Activated CD8-positive, alpha-beta memory T cell treated with anti-CD3 and anti-CD28 coated beads for 1 hour (primary cell): Measurements from ENCODE around the gene GALNT10.
"Not testable (repeated sequence)": the region's sequence is repeated elsewhere in the genome, so short reads cannot be mapped to it uniquely, and the experiment has no call there.

Experiments used
- DNase-seq, 2 donors: peaks; one replicate each; pipeline ENCODE4 v3.0.0-alpha.2; 2020; ENCODE audit warnings: low read depth in 1 of 2; ENCODE audit errors: extremely low read depth in 1 of 2

The GALNT10 gene

DNA sequence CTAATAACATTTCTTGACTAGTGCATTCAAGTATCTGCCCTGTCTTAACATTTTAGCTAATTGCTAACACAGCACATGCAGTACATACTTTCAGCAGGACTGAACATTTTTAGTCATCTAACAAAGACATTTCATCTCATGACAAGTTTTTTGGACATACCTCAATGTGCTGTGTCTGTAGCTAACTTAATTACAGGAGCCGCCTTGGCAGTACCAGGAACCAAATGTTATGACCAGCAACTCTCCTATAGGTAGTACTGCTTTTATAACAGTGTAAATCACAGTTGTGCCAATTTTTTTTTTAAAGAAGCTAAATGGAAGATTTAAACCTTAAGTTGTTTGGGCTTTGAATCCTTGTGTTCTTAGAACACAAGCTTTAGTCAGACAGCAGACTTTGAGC lies 155.9 kb downstream of the GALNT10 start:
- DNase-seq = no peak

DNA sequence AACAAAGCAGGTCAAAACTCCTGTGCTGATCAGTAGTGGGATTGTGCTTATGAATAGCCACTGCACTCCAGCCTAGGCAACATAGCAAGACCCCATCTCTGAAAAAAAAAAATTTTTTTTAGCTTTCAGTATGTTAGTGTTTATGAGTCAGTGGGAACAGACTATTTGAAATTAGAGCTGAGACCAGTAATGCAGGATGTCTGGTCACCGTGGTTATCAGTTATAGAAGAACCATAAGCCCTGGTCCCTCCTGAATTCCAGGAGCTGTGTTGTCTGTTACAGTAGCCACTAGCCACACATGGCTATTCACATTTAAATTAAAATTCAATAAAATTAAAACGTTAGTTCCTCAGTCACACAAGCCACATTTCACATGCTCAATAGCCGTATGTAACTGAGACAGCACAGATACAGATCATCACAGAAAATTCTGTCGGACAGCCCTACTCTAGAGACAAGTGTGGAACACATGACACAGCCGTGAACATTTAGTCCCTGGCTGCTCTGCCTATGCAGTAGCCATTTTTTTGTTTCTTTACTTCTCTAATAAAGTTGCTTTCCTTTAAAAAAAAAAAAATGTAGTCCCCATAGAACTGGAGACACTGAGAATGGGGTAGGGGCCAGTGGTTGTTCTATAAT lies 159.2 kb downstream of the GALNT10 start:
- DNase-seq = no peak

DNA sequence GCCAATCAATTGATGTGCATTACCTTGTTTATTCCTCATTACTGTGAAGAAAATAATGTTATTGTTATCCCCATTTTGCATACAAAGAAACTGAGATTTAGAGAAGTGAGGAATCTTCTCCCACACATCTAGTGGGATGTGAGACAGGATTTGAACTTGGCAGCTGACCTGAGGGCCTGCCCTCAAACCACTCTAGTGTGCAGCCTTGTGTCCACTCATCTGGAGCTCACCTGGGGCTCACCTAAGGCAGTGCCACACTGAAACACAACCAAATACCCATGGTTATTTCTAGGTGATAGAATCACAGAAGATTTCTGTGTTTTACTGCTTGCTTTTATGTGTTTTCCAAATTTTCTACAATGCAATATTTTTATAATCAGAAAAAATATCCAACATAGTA lies 160.6 kb downstream of the GALNT10 start:
- no peak for DNase-seq

DNA sequence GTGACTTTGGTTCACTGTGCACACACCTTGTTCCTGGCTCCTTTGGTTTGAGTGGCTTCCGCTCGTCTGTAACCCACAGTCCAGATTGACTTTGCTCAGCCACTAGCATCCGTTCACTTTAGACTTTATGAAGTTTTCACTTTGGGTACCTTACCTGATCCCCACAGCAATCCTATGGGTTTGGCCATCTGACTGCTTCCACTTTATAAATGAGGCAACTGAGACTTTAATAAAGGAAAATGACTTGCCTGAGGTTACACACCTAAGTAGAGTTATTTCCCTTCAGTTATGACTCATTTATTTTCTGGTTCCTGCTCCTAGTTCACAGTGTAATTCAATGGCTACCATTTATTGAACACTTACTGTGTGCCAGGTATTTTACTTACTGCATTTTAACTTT lies 161.0 kb downstream of the GALNT10 start:
- no peak for DNase-seq

DNA sequence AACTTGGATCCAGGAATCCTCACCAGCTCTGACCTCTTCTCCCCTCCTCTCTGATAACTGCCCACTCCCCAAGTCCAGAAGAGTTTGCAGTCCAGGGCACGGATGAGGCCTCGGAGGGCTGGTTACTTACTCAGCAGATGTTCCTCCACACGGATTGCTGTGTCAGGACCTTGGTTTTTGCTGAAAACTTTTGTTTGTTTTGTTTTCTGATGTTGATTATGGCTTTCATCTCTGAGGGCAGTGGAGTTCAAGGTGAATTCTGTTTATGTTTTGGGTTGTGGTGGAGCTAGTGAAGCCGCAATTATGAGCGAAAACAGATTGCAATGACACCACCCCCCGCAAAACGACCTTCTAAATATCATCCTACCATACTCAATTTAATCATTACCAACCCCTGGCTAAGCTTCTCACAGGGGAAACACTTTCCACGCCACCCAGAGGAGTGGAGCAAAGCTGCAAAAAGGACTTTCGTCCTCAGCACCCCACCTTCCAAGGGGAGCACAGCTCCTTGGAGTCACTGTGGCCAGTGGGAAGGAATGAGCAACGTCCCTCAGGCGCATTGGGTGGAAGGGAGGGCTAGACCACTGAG lies 162.5 kb downstream of the GALNT10 start:
- DNase-seq = no peak

DNA sequence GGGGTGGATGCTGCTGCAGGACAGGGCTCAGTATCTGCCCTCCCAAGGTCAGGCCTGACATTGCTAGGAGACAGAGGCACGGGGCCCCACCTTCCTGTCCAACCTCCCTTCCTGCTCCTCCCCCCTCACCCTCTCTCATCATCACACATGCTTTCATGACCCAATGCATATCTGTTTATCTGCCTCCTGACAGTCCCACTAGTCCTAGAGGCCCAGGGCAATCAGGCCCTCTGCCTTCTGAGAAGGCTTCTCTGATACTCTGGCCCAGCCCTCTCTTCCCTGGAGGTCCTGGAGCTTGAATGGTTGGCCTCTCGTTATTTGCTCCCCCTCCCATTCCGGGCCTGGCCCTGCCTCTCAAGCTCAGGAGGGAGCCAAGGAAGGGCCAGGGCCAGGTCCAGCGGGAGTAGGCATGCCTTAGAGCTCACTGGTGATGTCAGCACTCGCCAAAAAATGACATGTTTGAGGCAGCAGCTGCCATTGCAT lies 164.6 kb downstream of the GALNT10 start:
- no peak for DNase-seq

DNA sequence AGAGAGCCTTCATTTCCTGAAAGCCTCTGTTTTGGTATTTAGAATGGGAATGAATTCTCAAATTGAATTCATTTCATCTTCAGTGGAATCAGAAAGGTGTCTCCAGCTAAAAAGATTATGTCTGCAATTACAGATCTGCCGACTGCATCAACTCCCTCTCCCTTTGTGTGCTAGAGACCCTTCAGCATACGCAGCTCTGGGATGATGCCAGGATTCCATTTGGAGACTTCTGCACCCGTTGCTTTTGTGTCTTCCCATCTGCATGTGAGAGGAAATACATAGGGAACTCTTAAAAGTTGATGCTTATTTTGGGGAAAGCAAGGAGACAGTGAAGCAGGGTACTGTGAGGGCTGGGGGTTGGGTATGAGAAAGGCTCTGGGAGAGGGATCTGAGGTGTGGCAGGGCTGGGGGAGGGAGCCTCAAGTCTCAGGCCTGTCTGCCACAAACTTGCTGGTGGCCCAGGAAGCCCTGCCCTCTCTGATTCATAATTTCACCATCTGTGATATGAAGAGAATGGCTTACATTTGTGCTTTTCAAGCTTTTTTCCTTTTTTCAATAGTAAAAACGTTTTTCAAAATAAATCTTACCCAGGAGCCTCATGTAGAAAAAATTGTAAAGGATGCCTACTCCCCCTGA lies 165.6 kb downstream of the GALNT10 start:
- no peak for DNase-seq

DNA sequence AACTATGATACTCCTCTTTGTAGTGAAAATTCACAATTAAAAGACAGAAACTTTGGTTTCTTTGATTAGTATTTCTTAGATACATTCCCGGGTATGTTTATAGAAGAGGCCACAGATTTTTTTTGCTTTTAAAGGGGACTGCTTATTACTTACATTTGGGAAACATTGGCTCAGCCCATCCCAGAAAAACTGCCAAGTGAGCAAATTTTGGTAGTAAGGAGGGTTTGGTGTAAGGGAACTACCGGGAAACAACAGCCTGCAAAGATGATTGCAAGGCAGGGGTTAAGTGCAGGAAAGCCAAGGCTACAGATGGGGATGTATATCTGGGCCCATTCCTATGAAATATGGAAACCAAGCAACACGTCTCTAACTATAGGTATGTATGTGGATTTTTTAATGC lies 166.4 kb downstream of the GALNT10 start:
- DNase-seq = no peak

DNA sequence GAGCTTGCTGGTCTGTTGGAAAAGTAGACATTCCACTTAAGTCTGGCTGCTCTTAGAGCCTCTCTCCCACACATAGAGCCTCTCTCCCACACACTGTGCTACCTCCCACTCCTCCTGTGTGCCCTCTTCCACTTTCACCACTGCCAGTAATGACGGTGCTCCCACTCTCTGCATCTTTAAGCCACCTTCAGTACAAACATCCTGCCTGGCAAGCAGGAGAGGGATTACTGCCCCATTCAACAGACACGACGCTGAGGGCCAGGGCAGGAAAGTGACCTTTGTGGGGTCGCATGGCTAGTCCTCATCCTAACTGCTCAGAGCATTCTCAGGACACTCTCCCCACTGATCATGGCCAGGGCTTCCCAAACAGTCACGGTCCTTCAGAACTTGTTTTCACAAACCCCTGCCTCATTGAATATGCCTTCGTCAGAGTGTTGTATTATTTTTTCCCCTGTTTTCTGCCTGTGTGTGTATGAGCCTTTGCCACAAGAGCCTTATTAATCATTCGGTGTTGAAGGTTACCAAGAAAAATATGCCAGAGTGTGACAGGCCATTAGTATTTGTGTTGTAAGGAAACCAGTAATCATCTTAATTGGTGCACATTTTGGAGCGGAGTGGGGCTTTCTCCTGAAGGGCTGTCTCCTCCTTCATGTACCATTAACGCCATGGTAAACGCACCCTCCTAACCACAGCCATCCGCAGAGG lies 168.1 kb downstream of the GALNT10 start:
- DNase-seq = no peak

DNA sequence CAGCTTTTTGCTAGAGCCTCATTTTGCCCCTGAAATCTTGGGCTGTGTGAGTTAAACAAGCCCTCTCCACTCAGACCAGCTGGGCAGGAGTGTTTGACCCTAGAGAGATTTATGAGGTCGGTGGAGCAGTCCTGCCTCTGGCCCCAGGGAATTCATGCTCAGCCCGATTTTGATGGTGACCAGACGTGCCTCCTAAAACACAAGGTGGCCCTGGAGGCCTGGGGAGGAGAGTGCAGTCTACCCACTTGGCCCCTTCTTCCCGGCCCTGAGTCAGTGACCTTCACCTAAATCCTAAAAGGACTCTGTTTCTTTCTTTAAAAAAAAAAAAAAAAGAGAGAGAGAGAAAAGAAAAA lies 168.7 kb downstream of the GALNT10 start:
- no peak for DNase-seq

DNA sequence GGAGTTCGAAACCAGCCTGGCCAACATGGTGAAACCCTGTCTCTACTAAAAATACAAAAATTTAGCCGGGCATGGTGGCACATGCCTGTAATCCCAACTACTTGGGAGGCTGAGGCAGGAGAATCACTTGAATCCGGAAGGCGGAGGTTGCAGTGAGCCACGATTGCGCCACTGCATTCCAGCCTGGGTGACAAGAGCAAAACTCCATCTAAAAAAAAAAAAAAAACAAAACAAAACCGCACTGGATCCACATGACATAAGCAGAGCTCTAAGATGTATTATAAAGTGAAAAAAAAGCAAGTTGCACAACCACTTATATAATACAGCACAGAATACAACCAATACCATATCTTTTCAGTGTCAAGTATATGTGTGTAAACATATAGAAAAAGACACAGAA lies 169.7 kb downstream of the GALNT10 start:
- not testable (repeated sequence) for DNase-seq

DNA sequence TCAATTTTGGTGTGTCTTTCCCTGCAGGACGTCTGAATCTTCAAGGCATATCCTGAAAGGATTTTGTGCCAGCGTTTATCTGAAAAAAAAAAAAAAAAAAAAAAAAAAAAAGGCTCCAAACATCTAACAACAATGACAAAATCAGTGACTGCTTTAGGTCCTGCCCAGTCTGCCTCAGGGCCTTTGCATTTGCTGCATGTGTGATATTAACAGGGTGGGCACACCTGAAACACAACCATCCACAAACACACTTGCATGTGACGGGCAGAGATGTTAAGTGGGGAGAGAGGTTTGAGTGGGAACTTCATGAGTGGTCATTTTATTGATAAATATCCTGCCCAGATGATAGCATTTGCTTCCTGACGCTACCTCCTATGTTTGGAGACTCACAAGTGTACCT lies 172.9 kb downstream of the GALNT10 start:
- no peak for DNase-seq

DNA sequence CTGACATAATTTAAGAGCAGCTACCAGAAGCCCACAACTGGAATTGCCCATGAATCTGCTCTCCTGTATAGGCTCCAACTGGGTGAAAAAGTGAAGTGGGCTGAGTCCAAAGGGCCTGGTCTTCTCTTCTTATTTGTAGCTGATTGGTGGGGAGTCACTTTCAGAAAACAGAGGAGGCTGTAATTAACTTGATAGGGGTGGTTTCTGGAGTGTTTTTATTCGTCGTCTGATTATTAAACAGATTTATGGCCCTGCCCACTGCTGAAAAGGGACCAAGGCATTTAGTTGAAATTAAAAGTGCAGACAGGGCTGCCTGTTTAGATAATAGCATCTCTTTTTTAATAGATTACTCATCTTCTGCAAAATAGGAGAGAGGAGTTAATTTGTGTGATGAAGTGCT lies 174.2 kb downstream of the GALNT10 start:
- no peak for DNase-seq

DNA sequence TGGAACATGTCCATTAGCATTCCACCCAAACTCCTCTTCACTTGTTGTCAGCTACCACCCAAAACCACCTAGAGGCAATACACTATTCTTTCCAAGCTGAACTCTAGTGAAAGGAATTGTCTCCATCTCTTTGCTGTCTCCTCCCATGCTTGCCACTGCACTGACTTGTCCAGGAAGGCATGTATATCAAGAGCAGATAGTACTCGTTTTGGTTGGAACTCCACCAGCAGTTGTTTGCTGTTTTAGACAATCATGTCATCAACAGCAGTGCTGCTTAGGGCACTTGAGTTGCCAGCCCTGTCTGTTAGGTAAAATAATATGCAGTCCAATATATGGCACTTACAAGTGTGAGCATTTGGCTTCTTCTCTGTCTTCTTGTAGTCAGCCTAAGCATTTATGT lies 175.3 kb downstream of the GALNT10 start:
- DNase-seq = no peak

DNA sequence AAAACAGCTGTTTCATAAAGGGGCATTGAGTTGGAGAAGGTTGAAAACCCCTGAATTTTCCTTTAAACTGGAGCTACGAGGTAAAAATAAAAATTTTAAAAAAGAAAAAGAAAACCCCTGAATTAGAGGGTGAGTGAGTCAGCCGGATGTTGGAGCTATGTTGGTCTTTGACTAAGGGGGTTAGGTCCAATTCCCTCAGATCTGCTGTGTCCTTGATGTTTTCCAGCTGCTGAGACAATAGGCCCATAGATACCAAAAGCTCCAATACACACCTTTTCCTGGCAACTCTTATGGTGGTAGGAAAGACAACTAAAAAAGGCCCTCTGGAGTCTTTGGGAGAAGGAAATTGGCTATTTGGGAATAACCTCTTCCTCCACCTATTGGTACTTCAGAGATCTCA lies 175.8 kb downstream of the GALNT10 start:
- DNase-seq = no peak

DNA sequence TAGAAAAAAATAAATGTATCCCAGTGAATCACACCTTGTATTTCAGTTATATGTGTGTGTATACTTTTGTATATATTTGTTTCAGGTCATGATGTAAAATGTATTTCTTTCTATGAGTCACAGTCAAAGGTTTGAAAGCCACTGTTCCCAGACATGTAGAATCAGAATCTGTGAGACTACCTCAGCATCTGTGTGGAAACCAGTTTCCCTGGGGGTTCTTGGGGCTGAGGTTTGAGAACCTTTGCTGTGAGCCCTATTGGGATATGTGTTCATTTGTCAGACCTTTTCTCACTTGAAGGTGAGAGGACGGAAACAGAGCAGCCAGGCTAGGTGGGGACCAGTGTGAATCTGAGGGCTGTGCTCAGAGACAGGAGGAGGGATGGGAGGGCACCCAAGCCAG lies 176.6 kb downstream of the GALNT10 start:
- no peak for DNase-seq

DNA sequence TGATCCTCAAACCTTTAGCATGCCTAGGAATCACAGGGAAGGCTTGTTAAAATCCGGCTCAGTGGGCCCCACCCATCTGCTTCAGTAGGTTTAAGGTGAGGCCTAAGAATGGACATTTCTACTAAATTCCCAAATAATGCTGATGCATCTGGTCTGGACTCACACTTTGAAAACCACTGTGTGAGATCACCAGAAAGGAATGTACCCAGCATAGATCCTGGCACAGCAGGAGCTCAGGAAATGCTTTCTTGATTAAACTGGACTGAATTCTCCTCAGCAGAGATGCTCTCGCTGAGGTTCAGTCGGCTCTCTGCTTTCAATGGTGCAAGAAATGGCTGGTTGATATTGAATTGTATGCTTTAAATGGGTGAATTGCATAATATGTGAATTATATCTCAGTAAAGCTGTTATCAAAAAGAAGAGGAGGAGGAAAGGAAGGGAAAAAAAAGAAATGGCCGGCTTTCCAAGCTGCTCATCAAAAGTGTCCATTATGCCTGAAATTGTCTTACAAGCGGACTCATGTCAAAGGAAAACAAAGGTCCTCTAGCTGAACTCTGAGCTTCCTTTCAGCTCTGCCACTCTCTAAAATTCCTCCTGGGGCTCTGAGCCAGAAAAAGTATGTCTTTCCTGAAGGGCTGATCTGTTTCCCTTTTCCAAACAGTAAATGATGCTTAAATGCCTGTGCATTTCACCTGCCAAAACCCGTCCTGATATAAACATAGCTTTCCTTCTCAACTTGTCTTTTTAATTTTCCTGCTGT lies 177.7 kb downstream of the GALNT10 start:
- no peak for DNase-seq

DNA sequence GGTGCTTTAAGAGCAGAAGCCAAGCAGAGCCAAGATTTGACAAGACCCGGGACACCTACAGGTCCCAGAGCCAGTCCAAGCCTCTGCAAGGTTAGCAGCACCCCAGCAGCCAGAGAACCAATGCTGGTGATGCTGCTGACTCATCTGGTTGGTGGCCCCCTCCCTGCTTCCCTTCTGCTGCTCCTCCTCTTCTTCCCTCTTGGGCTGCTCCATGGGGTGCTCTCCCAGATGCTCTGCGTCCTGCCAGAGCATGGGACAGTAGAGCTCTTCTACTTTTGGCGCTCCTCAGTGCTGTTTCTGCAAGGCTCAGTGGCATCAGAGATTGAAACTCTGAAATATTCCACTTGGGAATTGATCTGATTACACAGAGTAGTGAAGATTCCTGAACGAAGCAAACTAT lies 179.1 kb downstream of the GALNT10 start:
- DNase-seq = no peak

DNA sequence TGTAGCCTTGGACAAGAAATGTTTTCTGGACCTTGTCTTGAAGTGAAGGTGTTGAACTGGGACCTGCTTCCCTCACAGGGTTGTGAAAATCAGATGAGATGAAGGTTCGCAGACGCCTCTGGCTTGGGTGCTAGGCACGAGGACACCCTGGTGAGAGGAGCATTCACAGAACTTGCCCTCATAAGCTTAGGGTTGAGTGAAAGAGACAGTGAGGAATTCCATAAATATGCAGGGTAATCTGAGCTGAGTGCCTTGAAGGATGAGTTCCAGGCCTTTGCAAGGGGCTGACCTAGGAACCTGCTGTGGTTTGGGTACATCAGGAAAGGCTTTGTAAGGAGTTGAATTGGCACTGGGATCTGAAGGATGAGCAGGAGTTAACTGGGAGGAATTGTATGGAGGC lies 179.6 kb downstream of the GALNT10 start:
- no peak for DNase-seq

DNA sequence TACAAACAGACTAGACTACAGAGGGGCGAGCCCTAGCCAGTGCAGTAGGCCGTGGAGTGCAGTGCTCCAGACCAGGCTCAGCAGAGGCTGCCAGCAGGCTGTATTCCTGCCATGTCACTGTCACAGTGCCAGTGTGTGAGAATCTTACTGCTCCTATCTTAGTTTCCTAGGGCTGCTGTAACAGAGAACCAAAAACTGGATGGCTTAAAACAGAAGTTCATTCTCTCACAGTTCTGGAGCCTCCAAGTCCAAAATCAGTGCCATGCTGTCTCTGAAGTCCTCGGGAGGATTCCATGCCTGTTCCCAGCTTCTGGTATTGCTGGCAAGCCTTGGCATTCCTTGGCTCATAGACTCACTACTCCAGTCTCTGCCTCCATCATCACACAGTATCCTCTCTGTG lies 180.3 kb downstream of the GALNT10 start:
- DNase-seq = no peak

DNA sequence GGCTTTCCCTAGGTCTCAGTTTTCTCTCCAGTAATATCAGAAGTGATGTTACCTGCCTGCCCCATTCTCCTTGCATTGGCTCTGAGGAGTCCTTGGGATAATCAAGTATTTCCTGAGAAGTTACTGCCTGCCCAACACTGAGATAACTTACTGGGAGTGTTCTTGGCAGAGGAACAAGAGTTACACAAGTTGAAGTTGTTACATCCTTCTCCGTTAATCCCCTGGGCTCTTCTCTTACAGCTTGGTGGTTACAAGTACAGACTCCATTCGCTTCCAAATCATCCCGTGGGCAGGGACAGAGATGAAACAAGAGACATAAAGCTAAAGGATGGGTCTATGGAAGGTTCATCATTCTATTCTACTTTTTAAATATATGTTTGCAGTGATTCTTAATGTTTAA lies 181.2 kb downstream of the GALNT10 start:
- no peak for DNase-seq
